Esophagus squamous epithelium (tissue), 5 donors: ENCODE results near the gene NLGN3. TPM values are rescaled to one million over a fixed set of nuclear protein-coding genes. Genes with fewer than 3 reads are reported as not detected.
A peak's percentile ranks its signal among the peaks of the same experiment; 100 is the strongest.

Source experiments
- DNase-seq: peaks from one replicate; lab custom pipeline; 2025; lab: John Stamatoyannopoulos, UW
- H3K27ac ChIP-seq, 4 donors: fragments of 200-600 bp; sonication (generic); one replicate each; pipeline ENCODE4 v1.5.1; 2016 to 2019; ENCODE audit warnings: mild to moderate bottlenecking in 1 of 4
- H3K27me3 ChIP-seq, 4 donors: fragments of 200-600 bp; sonication (generic); 1 replicate in 3 of 4; 2 replicates in 1 of 4; pipeline versions ENCODE4 v1.5.1 to v1.6.0; 2017 to 2021; ENCODE audit warnings: antibody characterized with exemption in 1 of 4
- H3K36me3 ChIP-seq, 3 donors: fragments of 200-600 bp; sonication (generic); one replicate each; pipeline ENCODE4 v1.5.1; 2016 to 2019
- H3K4me1 ChIP-seq, 3 donors: fragments of 200-600 bp; sonication (generic); one replicate each; pipeline ENCODE4 v1.5.1; 2017 to 2019
- H3K4me3 ChIP-seq, 4 donors: fragments of 200-600 bp; sonication (generic); 1 replicate in 3 of 4; 2 replicates in 1 of 4; pipeline ENCODE4 v1.5.1; 2016 to 2019; ENCODE audit warnings: mild to moderate bottlenecking in 2 of 4, moderate library complexity in 1 of 4
- H3K9me3 ChIP-seq, 3 donors: fragments of 200-600 bp; sonication (generic); one replicate each; pipeline ENCODE4 v1.5.1; 2016 to 2019
- CTCF ChIP-seq, 6 experiments: fragments of 450-650 bp in 4 of 6; fragments of 200-600 bp in 2 of 6; sonication (generic) in 2 of 6; IDR thresholded peaks; one replicate each; pipeline ENCODE4 v1.5.1; 2016 to 2019; ENCODE audit warnings: antibody characterized with exemption in 6 of 6, mild to moderate bottlenecking in 4 of 6, moderate library complexity in 4 of 6
- POLR2A ChIP-seq, 4 donors: fragments of 450-650 bp; IDR thresholded peaks; one replicate each; pipeline ENCODE4 v1.6.1; 2017; ENCODE audit warnings: antibody characterized with exemption in 4 of 4, mild to moderate bottlenecking in 4 of 4, moderate library complexity in 3 of 4
- WGBS, 2 donors: methylation state at CpG; one replicate each; pipeline ENCODE4 v1.1.5; 2018; 5-methylcytosine and 5-hydroxymethylcytosine counted together
- intact Hi-C: fragments of 100-400 bp; cut with DNase I; formaldehyde crosslinking; loops from one replicate; pipeline ENCODE4 v1.15.0; 2022
- total RNA-seq, 4 donors: library from RNA; depleted of rRNA; stranded (reverse); fragments of >200 nt; gene quantifications; one replicate each; pipeline ENCODE4 v1.1.0, GENCODE V29; 2016
- donor health status: DM: yes; HTN: yes; CAD: no.

Gene NLGN3
- under 1 TPM in 3 of 4 donors, not detected in 1; 0.21 to 0.38 (median 0.23) TPM for total RNA-seq

DNA sequence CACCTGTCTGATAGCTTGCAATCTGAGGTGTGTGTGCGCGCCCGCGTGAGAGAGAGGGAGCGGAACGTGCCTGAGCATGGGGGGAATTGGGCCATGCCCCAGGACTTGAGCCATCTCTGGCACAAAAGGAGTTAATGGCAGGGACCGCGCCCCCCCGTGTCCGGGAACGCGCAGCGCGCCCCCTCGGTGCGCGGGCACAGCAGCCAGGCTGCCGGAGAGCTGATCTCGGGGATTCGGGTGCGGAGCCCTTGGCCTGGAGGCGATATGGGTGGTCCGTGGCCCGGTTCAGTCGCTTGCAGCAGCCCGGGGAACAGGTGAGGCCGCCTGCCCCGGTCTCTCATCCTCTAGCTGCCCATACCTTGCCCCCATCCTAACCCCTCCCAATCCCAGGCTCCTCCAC lies at the start of gene NLGN3:
TSS of gene NLGN3 (plus strand) at position 191 of the 400 bp plus-strand sequence. CDS start 2,909 bp downstream, outside the sequence.
- intact Hi-C loops, result no loop called here
- Histone ChIP-seq H3K4me1 (peaks cover 6 to 27% (median 12%) of the 10 kb centered on the region in 3 donors), H3K36me3 (peaks cover 0 to 36% (median 0%) of the 10 kb centered on the region in 3 donors), H3K27ac (no peak within 1 kb of the TSS), H3K27me3 (no peaks in the 10 kb centered on the region), H3K9me3 (no peaks in the 10 kb centered on the region), H3K4me3 (peak within 1 kb of the TSS in 3 of 4 donors; percentile 16 to 54 (median 24))
- no peak for DNase-seq
- 48% methylated on average over 14 of the region's 28 CpGs; no CpG with 5 or more reads in 1 of the 2 donors for WGBS, 2 donors
- TF ChIP-seq CTCF (IDR thresholded peaks at IDR 0.05) (no peak), POLR2A (IDR thresholded peaks at IDR 0.05) (no peak)

DNA sequence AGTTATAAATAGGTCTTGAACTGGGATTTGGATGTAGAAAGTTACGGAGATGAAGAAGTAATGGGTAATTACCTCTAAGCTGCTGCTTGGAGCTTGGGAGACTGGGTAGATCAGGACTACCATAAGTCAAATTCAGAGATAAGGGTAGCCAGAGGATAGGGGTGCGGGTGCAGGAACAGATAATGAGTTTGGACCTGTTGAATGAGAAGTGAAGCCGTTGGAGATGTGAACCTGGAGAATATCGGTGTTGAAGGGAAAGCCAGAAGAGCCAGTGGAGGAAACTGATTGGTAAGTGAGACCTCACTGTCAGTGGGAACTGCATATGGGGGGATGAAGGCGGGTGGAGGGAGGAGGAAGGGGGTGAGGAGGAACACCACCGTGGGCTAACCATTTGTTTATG lies 49.6 kb upstream of the NLGN3 start:
- intact Hi-C loops, result no loop called here
- Histone ChIP-seq H3K27ac (peak overlapping the region in 2 of 4 donors; percentile 85 to 86), H3K4me3 (peak overlapping the region; percentile 40 to 72 (median 59)), H3K36me3 (no peaks in the 10 kb centered on the region), H3K27me3 (no peaks in the 10 kb centered on the region), H3K4me1 (peaks cover 3 to 28% (median 6%) of the 10 kb centered on the region in 3 donors), H3K9me3 (no peaks in the 10 kb centered on the region)
- TF ChIP-seq CTCF (IDR thresholded peaks at IDR 0.05) (no peak), POLR2A (IDR thresholded peaks at IDR 0.05) (no peak)
- 11 to 38% methylated on average over 4 to 6 of the region's 6 CpGs for WGBS, 2 donors
- DNase-seq, result no peak

DNA sequence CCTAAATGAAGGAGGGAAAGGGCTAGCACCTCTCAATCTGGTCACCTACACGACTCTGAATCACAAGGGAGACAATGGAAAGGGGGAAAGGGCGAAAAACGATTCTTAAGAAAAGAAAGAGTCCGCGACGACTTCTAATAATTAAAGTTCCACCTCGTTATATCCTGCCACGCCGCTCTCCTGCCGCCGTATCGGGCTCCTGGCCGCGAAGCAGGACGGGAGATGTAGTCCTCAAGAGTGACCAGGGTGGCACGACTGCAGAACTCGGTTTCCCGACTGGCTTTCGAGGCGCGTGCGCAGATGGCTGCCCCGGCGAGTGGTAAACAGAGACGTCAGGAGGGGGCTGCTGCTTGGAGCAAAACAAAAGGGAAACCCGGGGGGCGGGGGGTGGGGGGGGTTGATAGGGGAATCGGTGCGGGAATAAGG lies 49.1 kb upstream of the NLGN3 start, which contains the start of gene FOXO4:
TSS of gene FOXO4 (plus strand) at position 297 of the 426 bp plus-strand sequence. CDS start 678 bp downstream, outside the sequence.
- 15% methylated on average over 27 of the region's 29 CpGs; no CpG with 5 or more reads in 1 of the 2 donors for WGBS, 2 donors
- H3K27ac ChIP-seq, result peak within 1 kb of the TSS; percentile 76 to 86 (median 84)
- H3K9me3 ChIP-seq, result no peaks in the 10 kb centered on the region
- H3K27me3 ChIP-seq, result no peaks in the 10 kb centered on the region
- peaks cover 3 to 28% (median 6%) of the 10 kb centered on the region in 3 donors for H3K4me1 ChIP-seq
- H3K36me3 ChIP-seq, result no peaks in the 10 kb centered on the region
- DNase-seq, result peak; percentile 17
- no peak for TF ChIP-seq CTCF (IDR thresholded peaks at IDR 0.05)
- peak in 1 of 4 donors; percentile 19 for TF ChIP-seq POLR2A (IDR thresholded peaks at IDR 0.05)
- H3K4me3 ChIP-seq, result peak within 1 kb of the TSS; percentile 40 to 72 (median 59)
- intact Hi-C loops, result no loop called here

GRCh38 chrX:71095981-71096759 lies 48.5 kb upstream of the NLGN3 start:
- Histone ChIP-seq H3K9me3 (no peaks in the 10 kb centered on the region), H3K36me3 (no peaks in the 10 kb centered on the region), H3K27ac (peak overlapping the region; percentile 76 to 86 (median 84)), H3K27me3 (no peaks in the 10 kb centered on the region), H3K4me3 (peak overlapping the region; percentile 40 to 72 (median 59)), H3K4me1 (peaks cover 3 to 28% (median 6%) of the 10 kb centered on the region in 3 donors)
- TF ChIP-seq CTCF (IDR thresholded peaks at IDR 0.05), result no peak
- TF ChIP-seq POLR2A (IDR thresholded peaks at IDR 0.05), result peak in 1 of 4 donors; percentile 10
- 0 to 36% methylated on average over 6 to 21 of the region's 46 CpGs for WGBS, 2 donors
- DNase-seq, result no peak
- intact Hi-C loops, result no loop called here

DNA sequence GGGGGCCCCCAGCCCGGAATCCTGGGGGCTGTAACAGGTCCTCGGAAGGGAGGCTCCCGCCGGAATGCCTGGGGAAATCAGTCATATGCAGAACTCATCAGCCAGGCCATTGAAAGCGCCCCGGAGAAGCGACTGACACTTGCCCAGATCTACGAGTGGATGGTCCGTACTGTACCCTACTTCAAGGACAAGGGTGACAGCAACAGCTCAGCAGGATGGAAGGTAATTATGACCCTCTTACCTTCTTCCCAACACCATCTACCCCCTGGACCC lies 47.9 kb upstream of the NLGN3 start:
- Histone ChIP-seq H3K27ac (peak overlapping the region in 3 of 4 donors; percentile 84 to 86 (median 85)), H3K27me3 (no peaks in the 10 kb centered on the region)

More for the DNA sequence above, 47.9 kb upstream of the NLGN3 start:
- no peaks in the 10 kb centered on the region for H3K9me3 ChIP-seq
- intact Hi-C loops, result no loop called here
- 40% methylated on average over 2 of the region's 9 CpGs; no CpG with 5 or more reads in 1 of the 2 donors for WGBS, 2 donors
- H3K36me3 ChIP-seq, result no peaks in the 10 kb centered on the region
- peaks cover 3 to 28% (median 6%) of the 10 kb centered on the region in 3 donors for H3K4me1 ChIP-seq
- TF ChIP-seq POLR2A (IDR thresholded peaks at IDR 0.05) (no peak), CTCF (IDR thresholded peaks at IDR 0.05) (no peak)
- no peak for DNase-seq
- peak overlapping the region; percentile 40 to 72 (median 59) for H3K4me3 ChIP-seq
